ENCODE data around the gene ZNF892. TPM values are rescaled to one million over a fixed set of nuclear protein-coding genes. Genes with fewer than 3 reads are reported as not detected.

Gene ZNF892
- total and polyA plus RNA-seq, 2 of the 8 experiments (the other 6 are each of a cell fraction or from before 2014, with no cell fraction given) = 1.4 to 10.7 TPM

- H4K5ac ChIP-seq (ENCODE audit: insufficient read length, low read depth, low read length) = no peak overlapping the region
- ChIA-PET POLR2A (ENCODE audit: partially characterized antibody) (interaction anchor here (1.2 to 1.5 kb wide), 2 partner anchors 9 to 44 kb away, joined by 3 to 4 read pairs; no protein-coding TSS in a partner anchor), CTCF (ENCODE audit: partially characterized antibody) (interaction anchor here (1.0 kb wide), 1 partner anchor 43 kb away, joined by 3 read pairs; no protein-coding TSS in a partner anchor)
- H3K4ac ChIP-seq (replicated peaks; ENCODE audit: insufficient read length, low read depth, low read length) = no peak overlapping the region
- H3K4me2 ChIP-seq (ENCODE audit: insufficient read depth in 1 of 2, low read depth in 2 of 2, low read length in 2 of 2) = peak overlapping the region; percentile 89 to 93
- no peak overlapping the region for H4K91ac ChIP-seq (replicated peaks; ENCODE audit: insufficient read length, low read length)
- no peak overlapping the region for H2AK5ac ChIP-seq (ENCODE audit: low read depth, low read length)
- 20% methylated on average over 16 of the region's 16 CpGs; no CpG with 5 or more reads in 1 of the 2 experiments for WGBS, 2 experiments (ENCODE audit: extremely low coverage in 1 of 2, insufficient coverage in 1 of 2, insufficient read length in 1 of 2, insufficient replicate concordance in 2 of 2, low coverage in 1 of 2, low lambda C conversion rate in 2 of 2, missing lambda C conversion rate in 1 of 2)
- peak overlapping the region; percentile 87 for H4K8ac ChIP-seq (ENCODE audit: extremely low read depth, insufficient read depth, low read length)
- H3K9ac ChIP-seq (replicated peaks in 1 of 4; ENCODE audit: extremely low read depth in 1 of 4, low read depth in 3 of 4, low read length in 3 of 4) = peak overlapping the region; percentile 43 to 97 (median 62)
- H3K27me3 ChIP-seq (replicated peaks in 1 of 4; ENCODE audit: control insufficient read depth in 3 of 4, extremely low read depth in 1 of 4, insufficient read depth in 3 of 4, low read length in 3 of 4) = no peaks in the 10 kb centered on the region; a peak in 1 of 7 replicates
- peaks cover 0 to 3% of the 10 kb centered on the region in 2 experiments; a peak in 1 of 4 replicates for H3K79me2 ChIP-seq (ENCODE audit: control insufficient read depth in 1 of 2, insufficient read depth in 2 of 2, low read length in 2 of 2)
- H3K18ac ChIP-seq (ENCODE audit: extremely low read depth, low read length) = no peak overlapping the region; the same call in 1 of the 2 replicates
- no peaks in the 10 kb centered on the region for H3K79me1 ChIP-seq (ENCODE audit: low read depth, low read length)
- no peaks in the 10 kb centered on the region for H3K36me3 ChIP-seq (ENCODE audit: control insufficient read depth in 2 of 4, insufficient read depth in 4 of 4, low read length in 3 of 4)
- H2BK20ac ChIP-seq (ENCODE audit: low read length) = no peak overlapping the region
- TF ChIP-seq, protein P1, sequence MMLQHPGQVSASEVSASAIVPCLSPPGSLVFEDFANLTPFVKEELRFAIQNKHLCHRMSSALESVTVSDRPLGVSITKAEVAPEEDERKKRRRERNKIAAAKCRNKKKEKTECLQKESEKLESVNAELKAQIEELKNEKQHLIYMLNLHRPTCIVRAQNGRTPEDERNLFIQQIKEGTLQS (IDR thresholded peaks at IDR 0.05; ENCODE audit: insufficient read depth, low read depth, low read length) = no peak
- TF ChIP-seq SP4 (IDR thresholded peaks at IDR 0.05; ENCODE audit: low read length) = no peak
- DNase-seq (ENCODE audit: low read depth in 1 of 2, low spot score in 2 of 2) (no peak), FAIRE-seq (no peak)
- no peak overlapping the region for H2BK120ac ChIP-seq (replicated peaks; ENCODE audit: low read depth, low read length)
- H3K56ac ChIP-seq (replicated peaks; ENCODE audit: insufficient read length, low read depth, low read length) = no peak overlapping the region
- no peak overlapping the region for H2BK15ac ChIP-seq (ENCODE audit: low read length)
- no peaks in the 10 kb centered on the region; a peak in 2 of 4 replicates for H3K9me3 ChIP-seq (ENCODE audit: insufficient read depth in 2 of 2, low read depth in 1 of 2, low read length in 1 of 2)
- peak overlapping the region; percentile 54; the same call in 1 of the 2 replicates for H2BK5ac ChIP-seq (ENCODE audit: low read depth, low read length)
- H2AFZ ChIP-seq (ENCODE audit: low read length) = peak overlapping the region; percentile 97
- peak overlapping the region; percentile 87 to 100 (median 98) for H3K4me3 ChIP-seq (ENCODE audit: extremely low read depth in 1 of 4, insufficient read depth in 2 of 4, low read depth in 3 of 4, low read length in 4 of 4)
- H4K20me1 ChIP-seq (replicated peaks in 1 of 2; ENCODE audit: control insufficient read depth in 1 of 2, insufficient read depth in 2 of 2, low read length in 2 of 2) = no peaks in the 10 kb centered on the region
- H2BK12ac ChIP-seq (ENCODE audit: low read depth, low read length) = peak overlapping the region; percentile 62; the same call in 1 of the 2 replicates
- no peak overlapping the region for H3K23ac ChIP-seq (ENCODE audit: insufficient read length)
- peaks cover 0 to 2% (median 0%) of the 10 kb centered on the region in 4 experiments; a peak in 2 of 7 replicates for H3K4me1 ChIP-seq (replicated peaks in 1 of 4; ENCODE audit: control insufficient read depth in 3 of 4, insufficient read depth in 4 of 4, low read length in 3 of 4)
- H3K27ac ChIP-seq (ENCODE audit: low read depth, low read length) = no peak overlapping the region
- H3K14ac ChIP-seq (ENCODE audit: insufficient read length) = no peak overlapping the region
- H3K23me2 ChIP-seq (ENCODE audit: low read depth, low read length) = peaks cover 11% of the 10 kb centered on the region
Measured at GRCh38 chr2:95166065-95166763, 41.1 kb upstream of the ZNF892 start.
